ENCODE results near the gene PYURF.
A peak's percentile ranks its signal among the peaks of the same experiment; 100 is the strongest.
"Not testable (repeated sequence)": the region's sequence is repeated elsewhere in the genome, so short reads cannot be mapped to it uniquely, and the experiment has no call there.

The PYURF gene

DNA sequence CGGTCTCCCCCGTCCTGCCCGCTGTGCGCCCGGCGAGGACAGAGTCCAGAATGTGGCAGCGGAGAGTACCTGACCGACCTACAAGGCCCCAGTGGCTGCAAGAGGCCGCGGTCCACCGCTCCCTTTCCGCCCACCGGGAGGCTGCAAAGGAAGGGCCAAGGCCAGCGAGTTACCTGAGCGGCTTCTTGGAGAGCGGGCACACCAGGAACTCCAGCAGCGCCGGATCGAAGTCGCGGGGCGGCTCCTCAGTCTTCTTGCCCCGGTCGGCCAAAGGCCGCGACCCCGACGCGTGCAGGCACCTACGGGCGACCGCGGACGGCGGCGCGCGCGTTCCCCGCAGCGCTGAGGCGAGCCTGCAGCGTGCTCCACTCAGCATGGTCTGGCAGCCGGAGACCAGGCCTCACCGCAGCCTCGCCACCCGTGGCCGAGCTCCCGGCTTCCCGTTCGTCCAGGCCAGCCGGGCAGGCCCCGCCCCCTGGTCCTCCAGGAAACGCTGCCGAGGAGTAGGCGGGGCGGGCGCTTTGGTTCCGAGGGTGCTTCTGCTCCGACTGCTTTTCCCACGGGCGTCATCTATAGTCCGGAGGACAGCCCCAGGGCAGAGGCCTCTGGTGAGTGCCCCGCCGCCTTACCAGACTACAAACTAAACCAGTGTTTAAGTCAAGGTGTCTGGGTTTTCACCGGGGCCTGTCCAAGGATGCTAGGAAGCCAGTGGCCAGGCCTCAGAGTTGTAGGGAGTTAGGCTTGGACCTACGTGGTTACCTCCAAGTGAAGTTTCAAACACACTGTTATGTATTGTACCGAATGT lies at the start of gene PYURF:
TSS of gene PYURF (minus strand) at position 452 of the 805 bp plus-strand sequence. CDS start at position 376, 76 bp downstream.
- peak; percentile 60 to 68 for DNase-seq (ENCODE audit: low read depth in 2 of 2)

DNA sequence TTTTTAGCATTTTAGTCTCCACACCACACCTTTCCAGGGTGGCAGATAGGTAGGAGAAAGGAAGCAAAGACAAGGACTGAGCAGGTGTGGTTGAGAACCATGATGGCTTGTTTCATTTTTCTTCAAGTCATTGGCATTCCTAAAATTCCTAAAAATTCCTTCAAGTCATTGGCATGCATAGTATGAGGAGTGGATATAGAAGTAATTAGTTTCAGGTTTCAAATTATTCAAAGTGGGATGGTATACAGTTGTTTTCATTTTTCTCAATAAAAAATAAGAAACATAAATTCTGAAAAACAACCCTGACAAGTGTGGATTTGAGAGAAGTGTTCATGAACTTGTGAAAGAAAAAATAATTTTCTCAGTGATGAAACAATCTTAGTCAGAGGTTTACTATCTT lies 46.4 kb upstream of the PYURF start:
- DNase-seq (ENCODE audit: low read depth in 2 of 2) = no peak

- no peak for DNase-seq (ENCODE audit: low read depth in 2 of 2)
These were observed 44.0 kb upstream of the PYURF start for GRCh38 chr4:88567591-88567990.

DNA sequence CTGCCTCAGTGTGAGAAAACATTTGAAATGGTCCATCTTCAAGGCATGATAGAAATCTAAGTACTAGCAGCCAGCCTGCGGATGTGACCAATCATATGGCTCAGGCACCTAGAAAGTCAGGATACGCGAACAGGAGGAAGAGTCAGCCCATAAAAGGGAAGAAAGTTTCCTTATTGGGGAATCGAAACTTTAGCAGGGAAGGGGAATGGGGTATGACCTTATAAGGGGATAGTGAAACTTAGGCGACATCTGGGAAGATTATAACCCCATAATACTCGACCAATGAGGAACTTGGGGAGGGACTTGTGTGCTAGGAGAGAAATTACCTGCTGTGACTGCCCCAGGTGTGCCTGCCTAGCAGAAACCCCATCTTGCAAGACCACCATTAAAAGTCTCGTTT lies 26.2 kb upstream of the PYURF start:
- DNase-seq (ENCODE audit: low read depth in 2 of 2) = no peak

GRCh38 chr4:88539322-88540068 lies 15.9 kb upstream of the PYURF start:
- DNase-seq (ENCODE audit: low read depth in 2 of 2) = not testable (repeated sequence)

DNA sequence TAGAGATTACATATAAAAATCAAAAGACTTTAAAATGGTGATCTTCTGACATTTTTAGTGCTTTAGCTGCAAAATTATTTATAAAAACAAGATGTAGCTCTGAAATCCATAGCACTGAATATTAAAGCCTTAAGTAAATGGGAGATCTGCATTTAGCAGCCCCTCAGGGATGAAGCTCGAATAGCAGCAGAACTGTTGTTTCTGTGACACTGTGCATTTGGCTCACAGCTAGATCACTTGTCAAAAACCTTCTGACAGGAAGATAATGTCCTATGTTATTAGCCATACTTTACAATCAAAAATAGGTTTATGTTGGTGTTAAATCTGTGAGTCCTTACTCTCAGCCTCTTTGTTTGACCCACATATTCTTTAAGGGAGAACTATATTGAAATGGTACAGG lies 14.1 kb upstream of the PYURF start:
- DNase-seq (ENCODE audit: low read depth in 2 of 2) = no peak

DNA sequence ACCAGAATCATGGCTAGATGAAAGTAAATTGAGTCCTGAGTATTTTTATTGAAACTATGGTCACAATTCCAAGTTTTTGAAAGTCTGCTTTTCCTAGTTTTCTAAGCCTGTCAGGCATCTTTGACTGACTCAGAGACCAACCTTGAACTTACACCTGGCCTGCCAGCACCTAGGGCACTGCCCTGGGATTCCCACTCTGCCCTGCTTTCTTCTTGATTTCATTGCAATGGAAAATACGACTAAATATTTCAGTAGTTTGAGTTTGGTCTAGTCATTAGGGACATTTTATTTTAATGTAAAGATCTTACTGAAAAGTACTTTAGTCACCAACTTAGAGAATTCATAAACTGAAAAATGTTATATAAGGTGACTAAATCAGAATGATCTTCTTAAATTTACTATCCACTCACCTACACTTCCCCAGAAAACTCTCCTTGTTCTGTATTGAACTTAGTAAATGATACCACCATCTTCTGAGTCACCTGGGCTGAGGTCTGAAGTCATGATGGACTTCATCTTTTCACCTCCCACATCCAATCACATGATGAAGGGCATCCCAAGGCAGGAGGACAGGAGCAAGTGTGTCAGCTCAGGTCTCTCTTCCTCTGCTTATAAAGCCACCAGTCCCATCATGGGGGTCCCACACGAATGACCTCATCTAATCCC lies 11.6 kb upstream of the PYURF start:
- no peak for DNase-seq (ENCODE audit: low read depth in 2 of 2)

DNA sequence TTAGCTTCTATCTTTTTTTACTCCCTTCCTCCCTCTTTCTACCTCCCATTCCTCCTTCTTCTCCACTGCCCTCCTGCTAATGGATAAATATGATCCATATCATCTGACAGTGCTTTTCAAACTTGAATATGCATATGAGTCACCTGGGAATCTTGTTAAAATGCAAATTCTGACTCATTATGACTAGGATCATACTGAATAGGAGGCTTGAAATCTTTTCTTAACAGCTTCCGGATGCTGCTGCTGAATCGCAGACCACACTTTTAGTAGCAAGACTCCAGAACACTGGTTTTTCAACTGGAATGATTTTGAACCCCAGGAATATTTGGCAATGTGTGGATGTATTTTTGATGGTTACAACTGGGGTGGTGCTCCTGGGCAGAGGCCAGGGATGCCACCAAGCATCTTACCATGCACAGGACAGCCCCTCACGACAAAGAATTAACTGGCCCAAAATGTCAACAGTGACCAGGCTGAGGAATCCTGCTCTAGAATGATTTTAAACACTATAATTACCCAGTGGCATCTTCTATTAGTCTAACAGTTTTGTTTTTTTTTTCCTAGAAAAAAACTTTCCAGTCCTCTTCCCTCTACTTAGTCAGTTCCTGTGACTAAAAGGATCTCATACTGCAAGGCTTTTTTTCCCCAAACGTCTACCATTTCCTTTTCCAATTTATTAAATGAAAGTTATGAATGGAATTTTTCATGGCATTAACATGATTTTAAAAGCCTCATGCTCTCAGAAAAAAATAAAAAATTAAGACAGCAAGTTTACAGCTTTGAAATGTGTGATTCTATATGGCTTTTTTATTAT lies 10.6 kb upstream of the PYURF start:
- DNase-seq (ENCODE audit: low read depth in 2 of 2) = peak; percentile 73 to 80

GRCh38 chr4:88533088-88533790 lies 9.7 kb upstream of the PYURF start:
- peak in 1 of 2 experiments; percentile 32 for DNase-seq (ENCODE audit: low read depth in 2 of 2)

DNA sequence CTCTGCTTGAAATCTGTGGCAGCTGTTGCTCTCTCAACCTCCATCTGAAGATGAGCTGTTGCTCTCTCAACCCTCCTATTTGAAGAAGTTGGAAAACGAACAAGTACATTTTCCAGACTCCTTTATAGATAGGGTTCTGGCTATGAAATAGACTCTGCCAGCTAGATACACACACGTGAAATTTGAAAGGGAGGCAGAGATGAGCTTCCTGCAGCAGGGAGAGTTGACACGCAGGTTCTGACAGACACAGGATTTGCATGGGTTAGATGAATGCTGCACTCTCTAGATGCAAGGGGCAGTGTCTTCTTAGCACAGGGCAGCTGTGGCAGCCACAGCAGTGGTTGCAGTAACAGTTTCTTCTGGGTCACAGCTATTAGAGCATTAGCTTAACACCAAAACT lies 8.0 kb upstream of the PYURF start:
- DNase-seq (ENCODE audit: low read depth in 2 of 2) = no peak

DNA sequence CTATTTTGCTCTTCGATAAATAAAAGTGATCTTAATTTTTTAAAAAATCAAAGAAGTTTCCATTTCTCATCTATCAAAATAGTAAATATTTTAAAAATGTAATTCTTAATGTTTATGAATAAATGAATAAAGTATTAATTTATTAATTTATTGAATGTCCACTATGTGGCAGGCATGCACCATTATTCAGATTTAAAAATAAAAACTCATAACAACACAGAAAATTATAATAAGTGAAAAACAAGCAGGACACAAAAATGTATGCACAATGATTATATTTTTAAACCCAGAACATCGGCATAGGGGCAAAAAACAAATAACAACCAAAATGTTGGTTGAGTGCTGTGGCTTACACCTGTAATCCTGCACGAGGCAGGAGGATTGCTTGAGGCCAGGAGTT lies 5.3 kb upstream of the PYURF start:
- DNase-seq (ENCODE audit: low read depth in 2 of 2) = no peak

GRCh38 chr4:88527787-88528186 lies 4.2 kb upstream of the PYURF start:
- DNase-seq (ENCODE audit: low read depth in 2 of 2) = no peak

GRCh38 chr4:88526221-88526815 lies 2.7 kb upstream of the PYURF start:
- no peak for DNase-seq (ENCODE audit: low read depth in 2 of 2)

DNA sequence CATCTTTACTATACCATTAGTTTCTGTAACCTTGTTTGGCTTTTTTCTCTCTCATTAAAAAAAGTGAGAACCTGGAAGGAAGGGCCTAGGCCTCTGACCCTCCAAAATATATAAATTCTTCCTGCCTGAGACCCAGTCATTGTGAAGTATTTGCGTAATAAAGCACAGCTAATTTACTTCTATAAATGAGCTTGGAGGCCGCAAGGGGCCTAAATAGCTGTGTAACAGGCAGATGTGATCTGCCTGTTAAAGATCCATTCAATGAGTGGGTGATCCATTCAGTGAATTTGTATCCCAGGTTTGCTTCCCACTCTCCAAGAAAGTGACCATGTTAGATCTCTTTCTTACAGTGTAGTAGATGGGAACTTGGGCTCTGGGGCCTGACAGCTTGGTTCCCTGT lies 595 bp upstream of the PYURF start:
- no peak for DNase-seq (ENCODE audit: low read depth in 2 of 2)

GRCh38 chr4:88522702-88523324 lies 763 bp downstream of the PYURF start:
- no peak for DNase-seq (ENCODE audit: low read depth in 2 of 2)

DNA sequence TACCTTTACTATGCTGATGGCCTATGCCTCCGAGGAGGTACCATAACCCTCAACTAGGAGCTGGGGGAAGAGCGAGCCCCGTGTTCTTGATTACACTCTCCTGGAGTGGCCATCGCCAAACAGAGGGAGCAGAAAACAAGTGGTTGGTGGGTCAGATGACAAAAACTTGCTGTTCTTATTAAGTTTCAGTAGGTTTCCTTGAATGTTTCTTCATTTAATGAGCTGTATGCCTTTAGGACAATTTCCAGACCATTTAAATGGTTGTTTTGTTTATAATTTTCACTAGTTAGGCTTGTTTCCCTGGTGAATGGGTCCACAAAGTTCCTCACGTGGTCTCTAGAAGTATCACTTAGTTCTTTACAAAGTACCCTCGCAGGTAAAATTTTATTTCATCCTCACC lies 4.7 kb downstream of the PYURF start:
- DNase-seq (ENCODE audit: low read depth in 2 of 2) = no peak

GRCh38 chr4:88517825-88518224 lies 5.8 kb downstream of the PYURF start:
- no peak for DNase-seq (ENCODE audit: low read depth in 2 of 2)

DNA sequence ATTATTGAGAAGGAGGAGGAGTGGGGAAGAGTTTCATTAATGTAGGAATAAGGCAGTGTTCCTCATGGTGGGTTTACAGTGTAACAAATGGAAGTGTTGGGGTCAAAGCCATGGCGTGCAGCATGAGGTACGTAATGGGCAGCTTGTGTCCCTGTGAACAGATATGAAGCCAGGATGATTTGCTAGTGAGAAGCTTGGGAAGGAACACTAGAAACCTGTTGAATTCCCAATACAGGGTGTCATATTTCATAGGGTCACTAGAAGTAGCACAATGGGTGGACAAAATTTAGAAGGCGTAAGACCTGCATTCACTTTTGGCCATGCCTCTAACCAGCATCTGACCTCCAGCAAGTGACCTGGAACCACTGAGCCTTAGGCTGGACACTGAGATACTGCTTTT lies 6.8 kb downstream of the PYURF start:
- DNase-seq (ENCODE audit: low read depth in 2 of 2) = no peak

- no peak for DNase-seq (ENCODE audit: low read depth in 2 of 2)
These were observed 8.7 kb downstream of the PYURF start for GRCh38 chr4:88514557-88515511.
